NCI-H2081 treated with DMSO at 0.1 percent for 48 hours (cell line): Measurements from ENCODE around the gene CAMK1D.

ENCODE experiments used
- DNase-seq: peaks from one replicate; lab custom pipeline; 2025; lab: John Stamatoyannopoulos, UW

The CAMK1D gene

DNA sequence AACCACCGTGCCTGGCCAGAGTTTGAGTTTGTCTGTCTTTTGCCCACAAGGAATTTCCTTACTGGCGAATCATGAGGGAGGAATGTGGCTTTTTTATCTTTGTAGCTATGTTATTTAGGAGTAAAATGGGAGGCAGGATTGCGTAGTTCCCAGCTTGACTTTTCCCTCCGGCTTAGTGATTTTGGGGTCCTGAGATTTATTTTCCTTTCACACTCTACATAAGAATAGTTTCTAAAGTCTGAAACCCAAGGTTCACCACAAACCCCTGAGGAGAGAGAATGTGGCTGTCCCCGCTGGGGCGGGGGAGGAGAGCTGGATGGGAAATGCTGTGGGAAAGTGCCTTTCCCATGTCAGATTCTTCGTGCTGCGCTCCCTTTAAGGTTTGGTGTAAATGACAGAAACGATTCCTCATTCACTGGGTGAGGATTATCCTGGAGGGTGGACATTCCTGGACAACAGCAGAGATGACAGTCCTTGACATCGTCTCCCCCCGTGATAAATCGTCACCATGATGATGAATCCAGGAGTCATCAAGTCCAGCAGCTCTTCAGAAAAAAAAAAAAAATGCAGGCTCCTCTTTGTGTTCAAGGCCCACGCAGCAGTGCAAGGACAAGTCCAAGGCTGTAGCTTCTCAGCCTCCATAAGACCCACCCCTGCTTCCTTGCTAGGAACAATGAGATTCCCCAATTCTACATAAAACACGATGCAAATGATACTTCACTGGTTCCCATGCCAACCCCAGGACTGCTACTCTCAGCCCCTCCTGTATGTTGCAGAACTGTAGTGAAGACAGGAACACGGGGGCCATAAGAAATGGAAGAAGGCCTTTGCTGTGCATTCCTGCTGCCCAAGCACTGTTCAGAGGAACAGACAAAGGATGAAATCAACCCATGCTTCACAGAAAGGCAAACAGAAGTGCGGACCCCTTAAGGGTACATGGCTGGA lies 419.1 kb downstream of the CAMK1D start:
- DNase-seq = no peak

DNA sequence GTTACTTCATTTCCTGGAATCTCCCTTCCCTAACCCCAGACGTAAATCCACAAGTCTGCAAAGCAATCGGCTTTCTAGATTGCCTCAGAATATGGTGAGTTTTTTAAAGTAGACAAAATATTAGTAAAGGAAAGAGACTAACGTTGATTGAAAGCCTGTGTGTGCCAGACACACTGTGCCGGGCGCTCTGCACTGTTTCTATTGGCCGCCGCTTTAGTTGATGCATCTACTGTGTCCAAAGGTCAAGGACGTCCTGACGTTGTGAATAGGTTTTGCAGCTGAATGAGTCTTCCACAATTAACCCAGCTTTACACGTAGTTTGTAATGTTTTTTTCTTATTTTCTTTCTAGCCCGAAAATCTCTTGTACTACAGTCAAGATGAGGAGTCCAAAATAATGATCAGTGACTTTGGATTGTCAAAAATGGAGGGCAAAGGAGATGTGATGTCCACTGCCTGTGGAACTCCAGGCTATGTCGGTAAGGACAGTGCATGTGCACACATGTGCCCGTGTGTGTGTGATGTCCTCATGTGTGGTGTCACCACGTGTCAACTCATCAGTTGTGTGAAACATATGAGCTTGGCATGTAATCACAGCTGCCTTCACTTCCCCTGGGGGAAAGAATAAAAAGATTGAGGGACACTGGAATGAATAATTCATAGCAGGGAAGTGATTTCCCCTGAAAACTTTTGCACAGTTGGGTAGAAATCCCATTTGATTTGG lies 420.1 kb downstream of the CAMK1D start:
- no peak for DNase-seq

DNA sequence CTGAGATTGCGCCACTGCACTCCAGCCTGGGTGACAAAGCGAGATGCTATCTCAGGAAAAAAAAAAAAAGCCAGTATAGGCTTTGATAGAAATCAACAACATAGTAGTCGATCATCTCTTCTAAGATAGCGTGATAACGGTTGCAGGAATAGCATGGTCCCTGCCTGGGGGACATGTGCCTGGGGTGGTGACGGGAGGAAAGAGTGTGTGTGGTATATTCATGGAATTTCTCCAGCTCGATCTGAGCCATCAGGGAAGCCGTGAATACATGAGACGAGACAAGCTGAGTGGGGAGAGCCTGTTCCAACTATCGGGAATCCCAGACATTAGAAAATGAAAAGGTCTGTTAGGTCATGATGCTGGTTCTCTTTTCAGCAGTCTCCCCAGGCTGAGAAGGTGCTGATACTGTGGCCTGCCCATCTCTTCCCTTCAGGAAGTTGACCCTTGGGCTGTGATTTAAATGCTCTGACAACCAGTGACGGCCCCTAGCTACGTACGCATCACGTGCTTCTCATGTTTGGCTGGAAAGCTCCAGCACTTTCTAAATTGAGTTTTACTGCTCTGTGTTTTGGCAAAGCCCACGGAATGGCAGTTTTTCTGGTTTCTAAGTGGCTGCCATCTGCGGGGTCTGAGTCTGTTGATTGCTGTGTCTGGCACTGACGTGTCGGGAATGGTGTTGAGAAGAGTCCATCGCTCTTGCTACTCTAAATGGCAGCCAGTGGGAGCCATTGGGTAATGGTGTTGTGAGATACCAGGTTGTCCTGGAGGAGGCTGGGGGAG lies 422.8 kb downstream of the CAMK1D start:
- DNase-seq = no peak

DNA sequence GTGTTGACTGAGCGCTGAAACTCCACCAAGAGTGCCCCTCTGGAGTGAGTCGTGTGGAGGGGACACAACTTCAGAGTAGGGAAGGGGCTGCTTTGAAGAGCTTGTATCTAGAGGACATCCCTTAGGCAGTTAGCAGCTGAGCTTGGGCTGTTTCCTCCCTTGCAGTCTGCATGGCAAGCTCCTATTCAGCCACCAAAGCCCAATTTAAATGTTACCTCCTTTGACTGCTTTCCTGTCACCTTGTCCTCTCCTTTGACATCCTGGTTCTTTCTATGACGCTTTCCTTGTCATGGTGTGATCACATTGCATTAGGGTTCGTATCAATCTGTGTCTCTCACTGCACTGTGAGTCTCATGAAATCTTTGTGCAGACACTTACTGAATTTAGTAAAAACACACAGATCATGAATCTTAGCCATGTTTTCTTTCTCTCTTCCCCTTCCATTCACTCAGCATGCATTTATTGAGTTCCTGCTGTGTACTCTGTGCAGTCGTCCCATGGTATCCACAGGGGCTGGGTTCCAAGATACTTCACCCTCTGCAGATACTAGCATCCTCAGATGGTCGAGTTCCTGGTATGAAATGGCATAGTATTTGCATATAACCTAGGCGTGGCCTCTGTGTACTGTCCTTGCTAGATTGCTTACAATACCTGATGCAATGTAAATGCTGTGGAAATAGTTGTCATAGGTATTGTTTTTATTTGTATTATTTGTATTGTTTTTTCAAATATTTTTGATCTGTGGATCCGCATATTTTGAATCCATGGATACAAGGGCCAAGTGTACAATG lies 423.6 kb downstream of the CAMK1D start:
- no peak for DNase-seq

DNA sequence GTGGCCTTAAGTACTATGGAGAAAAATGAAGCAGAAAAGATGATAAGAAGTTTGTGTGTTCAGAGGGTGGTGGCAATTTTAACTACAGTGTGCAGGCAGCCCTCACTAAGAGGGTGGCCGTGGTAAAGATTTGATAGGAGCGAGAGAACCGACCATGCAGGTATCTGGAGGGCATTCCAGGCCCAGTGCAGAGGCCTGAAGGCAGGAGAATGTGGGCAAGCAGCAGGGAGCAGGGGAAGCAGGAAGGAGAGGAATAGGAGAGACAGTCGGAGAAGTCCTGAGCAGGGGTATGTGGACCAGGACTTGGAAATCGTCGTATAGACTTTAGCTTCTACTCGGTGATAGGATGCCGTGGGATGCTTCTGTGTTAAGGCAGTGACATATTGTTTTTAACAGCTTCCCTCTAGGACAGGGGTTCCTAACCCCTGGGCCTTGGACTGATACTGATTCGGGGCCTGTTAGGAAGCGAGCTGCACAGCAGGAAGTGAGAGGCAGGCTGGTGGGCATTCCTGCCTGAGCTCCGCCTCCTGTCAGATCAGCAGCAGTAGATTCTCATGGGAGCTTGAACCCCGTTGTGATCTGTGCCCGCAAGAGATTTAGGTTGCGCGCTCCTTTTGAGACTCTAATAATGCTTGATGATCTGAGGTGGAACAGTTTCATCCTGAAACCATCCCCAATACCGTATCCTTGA lies 425.0 kb downstream of the CAMK1D start:
- DNase-seq = no peak

DNA sequence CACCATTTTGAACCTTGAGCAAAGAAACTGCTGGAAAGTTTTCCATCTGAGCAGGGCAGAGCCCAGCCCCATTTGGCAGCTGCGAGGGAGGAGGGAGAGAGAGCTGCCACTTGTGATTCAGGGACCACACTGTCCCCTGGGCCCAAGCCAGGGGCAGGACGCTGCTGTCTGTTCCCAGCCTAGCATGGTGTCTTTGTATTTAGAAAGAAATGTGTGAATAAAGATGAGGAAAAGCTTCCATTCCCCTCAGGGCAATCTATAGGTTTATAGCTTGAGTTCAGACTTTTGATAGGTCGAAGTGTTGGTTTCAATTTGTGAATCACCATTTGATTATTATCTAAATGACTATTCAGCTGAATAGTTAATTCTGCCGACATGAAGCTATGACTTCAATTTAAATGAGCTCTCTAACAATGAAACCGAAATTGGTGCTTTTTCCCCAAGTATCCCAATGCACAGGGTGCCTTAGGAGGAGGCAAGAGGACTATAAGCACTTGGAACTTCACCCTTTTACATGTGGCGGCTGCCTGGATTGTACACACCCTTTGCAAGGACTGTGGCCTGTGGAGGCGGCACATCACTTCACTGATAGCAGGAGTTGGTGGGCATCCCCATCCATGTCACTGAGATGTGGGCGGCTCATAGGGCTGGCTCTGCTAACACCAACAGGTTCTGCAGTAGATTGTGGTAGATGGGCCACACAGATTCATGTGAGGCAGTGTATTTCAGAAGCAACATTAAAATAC lies 428.7 kb downstream of the CAMK1D start:
- no peak for DNase-seq

DNA sequence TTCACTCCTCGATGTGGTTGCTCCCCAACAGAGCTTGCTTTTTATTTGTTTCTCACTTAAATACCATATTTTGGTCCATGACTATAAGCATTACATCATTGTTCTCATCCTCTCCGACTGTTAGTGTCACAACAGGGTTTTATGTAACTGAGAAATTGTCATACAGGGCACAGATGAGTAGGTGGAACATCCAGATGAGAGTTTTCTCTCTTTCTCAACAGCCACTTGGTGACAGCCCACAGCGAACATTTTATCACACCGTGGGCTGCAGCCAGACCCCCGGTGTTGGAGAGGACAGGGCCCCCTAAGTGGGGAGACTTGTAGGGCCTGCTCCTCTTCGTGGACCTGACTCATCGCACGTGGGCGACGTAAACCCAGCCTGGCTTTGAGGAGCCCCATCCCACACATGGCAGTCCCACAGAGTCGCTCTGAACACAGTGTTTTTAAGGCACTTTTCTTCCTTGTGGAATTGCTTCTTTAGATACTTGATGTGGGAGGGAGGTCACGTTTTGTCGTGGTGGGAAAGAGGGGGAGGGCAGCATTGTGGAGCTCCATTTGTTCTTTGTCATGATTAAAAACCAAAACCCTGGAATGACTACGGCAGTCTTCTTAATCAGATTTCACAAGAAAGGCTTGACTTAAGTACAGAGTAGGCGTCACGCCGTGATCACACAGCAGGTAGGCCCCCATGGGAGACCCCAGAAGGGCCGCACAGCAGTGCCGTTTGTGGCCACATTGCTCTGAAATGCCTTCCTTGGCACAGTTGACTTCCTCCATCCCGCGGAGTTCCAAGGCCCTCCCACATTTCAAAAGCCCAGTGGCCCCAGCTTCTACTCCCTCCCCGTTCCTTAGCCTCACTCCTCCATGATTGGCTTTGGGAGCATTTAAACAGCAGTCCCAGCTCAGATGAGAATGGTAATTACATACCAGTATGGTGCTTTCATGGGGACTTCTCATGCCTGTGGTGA lies 431.6 kb downstream of the CAMK1D start:
- DNase-seq = no peak

DNA sequence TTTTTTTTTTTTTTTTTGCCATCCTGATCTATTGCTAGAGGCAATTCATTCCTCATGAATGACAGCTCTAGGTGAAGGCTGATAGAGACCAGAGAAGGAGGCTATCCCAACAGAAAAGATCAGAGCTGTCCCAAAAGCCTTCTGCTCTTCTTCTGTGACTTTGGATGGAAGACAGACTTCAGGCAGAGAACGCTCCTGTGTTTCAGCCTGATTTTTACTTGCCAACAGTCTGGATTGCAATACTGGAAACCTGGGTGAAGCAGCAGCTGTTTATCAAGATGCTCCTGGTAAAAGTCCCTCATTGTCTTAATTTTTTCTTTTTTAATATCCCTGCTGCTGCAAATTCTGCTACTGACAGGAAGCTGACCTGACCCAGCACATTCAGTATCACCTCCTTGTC lies 432.6 kb downstream of the CAMK1D start:
- no peak for DNase-seq

DNA sequence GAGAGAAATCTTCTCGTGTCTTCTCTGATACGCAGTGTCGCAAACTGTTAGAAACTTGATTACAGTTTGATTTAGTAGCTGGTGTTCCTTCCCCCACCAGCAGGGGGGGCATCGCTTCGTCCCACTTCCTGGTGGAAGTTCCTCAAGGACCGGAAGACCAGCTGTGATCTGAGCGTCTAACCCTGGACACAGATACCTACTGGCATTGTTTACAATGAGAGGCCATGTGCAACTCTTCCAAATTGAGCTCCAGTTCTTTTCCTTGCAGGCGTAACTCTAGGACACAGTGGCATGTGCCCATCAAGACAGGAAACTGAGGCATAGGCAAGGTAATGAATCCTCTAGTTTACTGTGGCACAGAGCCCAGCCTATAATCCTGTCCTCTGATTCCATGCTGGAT lies 433.2 kb downstream of the CAMK1D start:
- DNase-seq = no peak

DNA sequence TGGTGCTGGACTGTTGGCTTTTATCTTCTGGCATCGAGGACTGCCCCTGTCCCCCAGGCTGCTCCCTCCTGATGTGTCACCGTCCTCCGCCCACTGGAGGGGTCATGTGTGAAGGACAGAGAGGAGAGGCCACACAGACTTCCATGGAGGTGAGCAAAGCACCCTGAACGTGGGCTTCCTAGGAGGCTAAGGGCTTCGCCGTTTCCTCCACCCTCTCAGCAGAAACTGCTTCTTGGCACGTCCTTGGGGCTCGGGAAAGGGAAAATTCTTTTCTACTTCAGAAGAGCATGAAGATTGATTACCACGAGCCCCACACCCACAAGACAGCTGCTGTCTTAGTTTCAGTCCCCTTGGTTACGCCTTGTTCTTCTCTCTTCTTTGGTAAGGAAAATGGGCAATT lies 433.9 kb downstream of the CAMK1D start:
- DNase-seq = no peak

DNA sequence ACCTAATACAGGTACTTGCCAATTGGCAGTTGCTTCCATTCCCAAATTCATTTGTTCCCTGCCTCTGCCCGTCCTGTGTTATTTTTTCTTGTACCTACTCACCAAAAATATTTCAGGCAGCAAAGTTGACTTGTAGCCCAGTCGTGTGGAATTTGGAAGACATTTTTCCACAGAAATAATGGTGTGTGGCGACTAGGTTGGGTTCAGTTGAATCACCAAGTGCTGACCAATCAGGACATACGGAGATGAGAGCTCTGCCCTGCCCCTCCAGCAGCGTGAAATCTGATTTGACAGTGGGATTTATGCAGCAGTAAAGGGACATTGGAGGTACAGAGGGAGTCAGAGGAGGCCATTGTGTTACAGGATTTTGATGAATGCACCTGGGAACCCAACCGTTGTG lies 435.3 kb downstream of the CAMK1D start:
- no peak for DNase-seq

DNA sequence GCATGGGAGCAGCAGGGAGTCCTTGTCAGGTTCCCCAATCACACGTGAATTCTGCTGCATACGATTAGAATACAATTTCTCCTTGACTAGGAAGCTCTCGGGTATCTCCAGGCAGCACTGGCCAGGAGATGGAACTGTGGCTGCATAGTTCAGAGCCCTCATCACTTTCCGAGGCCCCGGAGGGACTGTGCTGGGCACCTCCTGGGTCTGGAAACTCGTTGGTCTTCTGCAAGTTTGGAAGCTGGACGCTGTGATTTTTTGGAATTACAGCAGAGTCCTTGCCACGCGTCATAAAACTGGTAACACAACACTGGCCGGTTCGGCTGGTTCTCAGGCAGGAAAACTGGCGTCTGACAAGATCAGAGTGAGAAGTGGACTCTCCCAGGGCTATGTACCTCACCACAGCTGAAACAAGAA lies 436.1 kb downstream of the CAMK1D start:
- DNase-seq = no peak

DNA sequence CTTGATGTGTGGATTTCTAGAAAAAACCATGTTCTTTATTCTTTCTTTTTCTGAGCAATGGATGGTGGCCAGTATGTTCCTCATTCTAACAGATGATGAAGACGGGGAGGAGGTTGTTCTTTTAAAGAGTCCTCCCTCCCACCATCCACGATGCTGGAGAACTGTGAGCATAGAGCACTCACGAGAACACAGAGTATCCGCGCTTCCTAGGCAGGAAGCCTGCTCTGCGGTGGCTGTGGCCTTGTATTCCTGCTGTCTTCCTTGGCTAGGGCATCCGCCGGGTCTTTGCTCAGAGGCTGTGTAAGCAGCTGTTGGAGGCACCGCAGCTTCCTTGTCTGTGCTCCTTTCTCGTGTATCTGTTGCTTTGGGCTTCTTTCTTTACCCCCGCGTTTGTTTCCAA lies 437.9 kb downstream of the CAMK1D start:
- no peak for DNase-seq

DNA sequence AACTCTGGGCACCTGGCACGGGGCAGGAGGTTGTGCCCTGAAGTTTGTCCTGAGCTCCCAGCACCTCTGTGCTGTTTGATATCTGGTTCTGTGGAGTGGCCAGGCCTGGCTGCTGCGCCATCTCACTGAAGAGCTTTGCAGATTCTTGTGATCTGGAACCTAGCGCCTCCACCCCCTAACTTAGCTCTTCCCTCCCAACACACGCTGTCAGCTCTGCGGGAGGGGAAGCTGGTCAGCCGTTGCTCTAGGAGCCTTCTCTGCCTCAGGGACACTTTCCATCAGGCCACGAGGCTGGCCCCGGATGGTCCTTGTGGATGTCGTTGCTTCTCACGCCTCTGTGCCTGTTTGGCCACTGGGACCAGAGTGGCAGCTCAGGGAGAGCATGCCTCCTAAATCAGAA lies 438.9 kb downstream of the CAMK1D start:
- no peak for DNase-seq

DNA sequence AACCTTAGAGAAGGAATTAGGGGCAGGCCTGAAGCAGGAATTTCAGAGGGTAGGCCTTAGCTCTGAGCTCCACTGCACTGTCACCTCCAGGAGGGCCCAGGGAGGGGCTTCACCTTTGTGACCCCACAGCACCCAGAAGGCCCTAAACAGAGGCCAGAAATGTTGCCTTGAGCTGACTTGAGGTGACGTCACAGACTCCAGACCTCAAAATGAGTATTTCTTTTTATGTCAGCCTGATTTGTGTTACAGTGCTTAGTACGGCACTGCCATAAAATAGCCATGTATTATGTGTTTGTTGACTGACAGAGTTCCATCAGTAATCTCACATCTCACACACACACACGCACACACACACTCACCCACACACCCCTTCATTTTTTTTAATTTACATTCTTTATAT lies 440.9 kb downstream of the CAMK1D start:
- DNase-seq = no peak

DNA sequence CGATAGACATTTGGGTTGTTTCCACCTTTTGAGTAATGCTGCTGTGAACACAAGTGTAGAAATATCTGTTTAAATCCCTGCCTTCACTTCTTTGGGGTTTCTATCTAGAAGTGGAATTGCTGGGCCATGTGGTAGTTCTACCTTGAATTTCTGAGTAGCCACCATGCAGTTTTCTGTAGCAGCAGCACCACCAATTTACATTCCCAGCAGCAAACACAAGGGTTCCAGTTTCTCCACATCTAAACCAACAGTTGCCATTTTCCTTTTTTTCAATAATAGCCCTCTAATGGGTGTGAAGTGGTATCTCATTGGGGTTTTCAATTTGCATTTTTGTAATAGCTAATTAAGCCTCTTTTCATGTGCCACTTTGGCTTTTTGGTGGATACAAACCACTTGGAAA lies 442.4 kb downstream of the CAMK1D start:
- DNase-seq = no peak

DNA sequence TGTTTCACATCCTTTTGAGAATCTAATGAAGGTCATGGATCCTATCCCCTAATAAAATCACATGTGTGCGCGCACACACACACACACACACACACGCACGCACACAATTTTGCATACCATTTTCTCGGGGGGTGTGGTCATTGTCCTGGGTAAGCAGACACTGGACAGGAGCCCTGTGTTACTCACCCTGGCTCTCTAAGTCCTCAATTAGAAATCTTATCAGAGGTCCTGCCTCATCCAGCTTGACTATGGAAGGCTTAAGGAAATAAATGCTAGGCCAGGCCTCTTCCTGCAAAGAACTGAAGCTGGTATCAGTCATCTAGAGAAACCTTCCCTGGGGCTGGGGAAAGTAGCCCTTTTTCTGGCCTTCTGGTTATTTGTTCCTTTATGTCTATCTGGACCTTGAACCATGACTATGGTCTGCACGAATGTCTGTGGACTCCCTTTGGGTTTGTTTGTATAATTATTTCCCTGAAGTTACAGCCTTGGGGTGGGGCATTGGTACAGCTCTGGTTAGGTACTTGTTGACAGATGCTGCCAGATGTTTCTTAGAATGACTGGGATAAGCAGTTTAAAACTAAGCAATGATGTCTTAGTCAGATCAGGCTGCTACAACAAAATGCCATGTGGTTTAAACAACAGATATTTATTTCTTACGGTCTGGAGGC lies 443.7 kb downstream of the CAMK1D start:
- no peak for DNase-seq

DNA sequence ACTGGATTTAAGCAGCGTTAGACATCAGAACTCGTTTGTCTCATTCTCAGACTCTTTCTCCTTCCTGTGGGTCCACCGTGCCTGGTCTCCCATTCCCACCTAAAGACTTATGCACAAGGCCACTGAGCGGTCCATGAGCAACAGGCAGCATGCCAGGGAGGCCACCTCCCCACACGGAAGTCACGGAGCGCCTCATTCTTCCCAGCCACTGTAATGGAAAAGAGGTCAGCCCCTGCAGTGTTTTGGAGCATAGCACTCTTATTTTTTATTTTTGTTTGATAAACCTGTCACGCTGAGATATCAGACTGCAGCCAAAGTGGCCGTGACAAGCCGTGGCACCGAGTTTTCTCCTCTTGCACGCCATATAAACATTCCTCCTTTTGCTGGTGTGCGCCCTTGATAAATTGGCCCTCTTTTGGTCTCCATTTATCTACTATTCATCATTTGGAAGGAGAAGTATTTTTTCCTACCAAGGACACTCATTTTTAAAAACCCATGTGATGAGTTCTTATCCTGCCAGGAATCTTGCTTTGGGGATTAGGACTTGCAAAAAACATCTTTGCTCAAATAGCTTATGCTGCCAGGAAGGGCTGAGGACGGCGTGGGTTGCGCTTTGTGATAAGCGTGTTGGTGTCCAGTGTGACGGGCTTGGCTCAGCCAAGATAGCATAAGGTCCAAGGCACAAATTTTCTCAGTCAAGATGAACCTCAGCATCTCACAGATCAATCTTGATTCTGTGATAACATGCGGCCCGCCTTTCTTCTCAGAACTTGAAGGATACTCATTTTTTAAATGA lies 446.2 kb downstream of the CAMK1D start:
- DNase-seq = no peak
